HG03342 (cell line): ENCODE data around the gene PHAF1.

ENCODE experiments used
- ATAC-seq: cut with Tn5 transposase; IDR thresholded peaks from one replicate; pipeline ENCODE4 v1.9.1; 2021; ENCODE audit warnings: mild to moderate bottlenecking, moderate library complexity; ENCODE audit not compliant: unreplicated experiment

The PHAF1 gene

DNA sequence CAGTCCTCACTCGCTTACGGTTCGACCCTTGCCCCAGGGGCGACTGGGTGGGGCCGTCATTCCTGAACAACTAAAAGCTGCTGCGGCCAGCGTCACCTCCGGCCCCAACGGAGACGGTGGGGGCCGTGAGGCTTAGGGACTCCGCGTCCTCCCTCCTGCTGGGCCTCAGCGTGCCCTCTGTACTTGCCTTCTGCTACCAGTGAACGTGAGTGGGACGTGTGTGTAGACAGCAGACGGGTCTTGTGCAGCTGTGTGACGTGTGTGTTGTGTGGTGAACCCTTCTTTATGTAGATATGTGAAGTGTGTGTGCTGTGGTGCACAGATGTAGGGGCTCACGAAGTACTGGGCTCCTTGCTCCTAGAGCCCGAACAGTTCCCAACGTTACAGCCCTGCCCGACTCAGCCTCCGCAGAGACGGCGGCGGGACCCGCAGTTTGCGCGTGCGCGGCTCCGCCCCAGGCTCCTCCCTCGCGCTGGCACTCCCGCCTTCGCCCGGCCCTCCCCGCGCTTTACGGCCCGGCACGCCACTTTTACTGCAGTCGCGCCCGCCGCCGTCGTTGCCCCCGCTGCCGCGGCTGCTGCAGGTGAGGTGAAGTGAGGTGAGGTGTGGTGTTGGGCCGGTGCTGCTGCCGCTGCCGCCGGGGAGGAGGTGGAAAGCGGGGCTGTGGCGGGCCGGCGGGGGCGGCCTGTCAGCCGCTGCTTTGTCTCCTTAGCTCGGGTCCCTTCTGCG, at the start of gene PHAF1:
Gene PHAF1, plus strand, starts transcription at position 535 of the 729 bp plus-strand sequence. CDS start 235 bp downstream, outside the sequence.
- peak; percentile 72 for ATAC-seq

DNA sequence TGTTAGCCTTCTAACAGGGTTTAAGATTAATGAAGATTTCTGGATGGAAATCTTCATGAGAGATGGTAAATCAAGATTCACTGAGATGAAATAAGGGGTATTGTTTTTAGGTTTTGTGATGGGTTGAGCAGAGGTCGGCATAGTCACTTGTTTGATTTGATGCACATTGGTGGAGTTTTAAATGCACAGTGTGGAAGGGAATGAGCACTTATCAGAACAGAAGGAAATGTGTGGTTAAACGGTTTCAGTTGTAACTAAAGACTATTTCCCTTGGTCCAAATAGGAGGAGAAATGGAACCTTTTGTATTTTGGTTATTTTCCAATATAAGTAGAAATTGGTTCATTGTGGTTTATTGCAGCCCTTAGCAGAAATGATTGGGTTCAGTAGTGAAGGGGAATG, 46.7 kb upstream of the PHAF1 start:
- no peak for ATAC-seq

DNA sequence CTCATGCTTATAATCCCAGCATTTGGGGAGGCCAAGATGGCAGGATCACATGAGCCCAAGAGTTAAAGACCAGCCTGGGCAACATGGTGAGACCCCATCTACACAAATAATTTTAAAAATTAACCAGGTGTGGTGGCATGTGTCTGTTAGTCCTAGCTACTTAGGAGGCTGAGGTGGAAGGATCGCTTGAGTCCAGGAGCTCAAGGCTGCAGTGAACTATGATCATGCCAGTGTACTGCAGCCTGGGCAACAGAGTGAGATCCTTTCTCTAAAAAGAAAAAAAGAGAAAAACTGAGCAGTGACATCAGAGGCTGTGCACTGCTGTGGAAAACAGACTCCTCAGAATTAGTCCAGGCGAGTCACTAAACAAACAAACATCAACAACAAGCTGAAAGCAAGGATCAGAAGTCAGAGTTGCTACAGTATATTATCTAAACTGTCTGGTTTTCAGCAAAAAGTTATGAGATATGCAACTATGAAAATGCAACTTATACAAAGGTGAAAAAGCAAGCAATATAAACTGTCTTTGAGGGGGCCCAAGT, 41.5 kb upstream of the PHAF1 start:
- ATAC-seq = no peak

DNA sequence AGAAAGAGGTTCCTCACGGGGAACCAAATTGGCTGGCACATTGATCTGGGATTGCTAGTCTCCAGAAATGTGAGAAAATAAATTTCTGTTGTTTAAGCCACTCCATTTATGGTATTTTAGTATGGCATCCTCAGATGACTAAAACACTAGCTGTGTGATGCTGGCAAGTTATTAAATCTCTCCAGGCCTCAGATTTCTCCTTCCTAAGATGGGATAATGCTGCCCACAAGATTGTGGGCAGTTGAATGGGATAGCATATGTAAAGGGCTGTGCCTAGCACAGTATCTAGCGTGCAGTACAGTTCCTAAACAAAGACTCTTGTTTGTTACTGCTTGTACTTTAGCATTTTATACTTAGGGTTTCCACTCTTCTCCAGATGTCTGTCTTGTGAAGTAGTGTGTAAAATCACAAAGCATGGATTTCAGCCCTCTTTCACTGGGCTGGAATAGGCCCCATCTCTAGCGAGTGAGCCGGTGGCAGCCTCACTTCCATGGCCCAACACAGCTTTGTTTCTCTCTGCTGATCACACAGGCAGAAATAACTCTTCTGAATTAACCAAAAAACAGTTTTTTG, 38.2 kb upstream of the PHAF1 start:
- ATAC-seq = no peak

DNA sequence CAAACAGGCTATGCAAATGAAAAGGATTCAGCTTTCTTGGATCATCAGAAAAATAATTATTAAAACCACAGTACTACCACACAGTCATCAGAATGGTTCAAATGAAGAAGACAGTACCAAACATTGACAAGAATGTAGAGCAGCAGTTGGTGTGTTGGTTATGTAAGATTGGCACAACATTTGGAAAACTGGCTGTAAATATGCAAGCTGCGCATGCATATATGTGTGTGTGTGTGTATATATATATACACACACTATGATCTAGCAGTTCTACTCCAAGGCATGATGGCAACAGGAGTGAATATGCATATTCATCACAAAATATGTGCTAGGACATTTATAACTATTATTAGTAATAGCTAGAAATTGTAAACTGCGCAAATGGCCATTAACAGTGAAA, 34.4 kb upstream of the PHAF1 start:
- no peak for ATAC-seq

DNA sequence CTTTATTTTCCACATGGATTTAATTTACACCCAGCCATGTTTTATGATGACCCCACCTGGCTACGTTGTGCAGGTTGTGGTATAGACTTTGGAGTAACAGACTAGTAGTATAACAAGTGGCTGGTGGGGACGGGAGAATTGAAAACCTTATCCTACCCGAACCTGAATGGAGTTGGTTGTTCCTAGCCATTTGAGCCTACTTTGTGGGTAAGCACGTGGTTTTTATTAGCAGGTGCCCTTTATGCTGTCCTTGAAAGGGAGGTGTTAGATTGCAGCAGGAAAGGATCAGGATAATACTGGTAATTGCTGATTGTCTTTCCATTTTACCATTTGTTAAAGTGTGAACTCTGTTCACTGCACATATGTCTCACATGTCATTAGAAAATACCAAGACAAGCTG, 31.9 kb upstream of the PHAF1 start:
- ATAC-seq = no peak

DNA sequence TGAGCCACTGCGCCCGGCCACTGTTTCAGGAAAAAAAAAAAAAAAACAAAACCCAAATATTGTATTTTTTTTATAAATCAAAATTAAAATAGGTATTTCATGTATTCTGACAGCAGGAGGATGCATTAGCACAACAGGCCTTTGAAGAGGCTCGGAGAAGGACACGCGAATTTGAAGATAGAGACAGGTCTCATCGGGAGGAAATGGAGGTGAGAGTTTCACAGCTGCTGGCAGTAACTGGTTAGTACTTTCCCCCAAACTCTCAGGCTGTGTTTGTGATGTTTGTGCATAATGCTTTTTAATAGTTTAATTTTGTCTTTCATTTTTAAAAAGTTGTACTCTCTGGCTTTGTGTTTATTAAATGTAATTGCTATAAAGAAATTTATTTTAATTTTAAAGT, 27.6 kb upstream of the PHAF1 start:
- ATAC-seq = no peak

DNA sequence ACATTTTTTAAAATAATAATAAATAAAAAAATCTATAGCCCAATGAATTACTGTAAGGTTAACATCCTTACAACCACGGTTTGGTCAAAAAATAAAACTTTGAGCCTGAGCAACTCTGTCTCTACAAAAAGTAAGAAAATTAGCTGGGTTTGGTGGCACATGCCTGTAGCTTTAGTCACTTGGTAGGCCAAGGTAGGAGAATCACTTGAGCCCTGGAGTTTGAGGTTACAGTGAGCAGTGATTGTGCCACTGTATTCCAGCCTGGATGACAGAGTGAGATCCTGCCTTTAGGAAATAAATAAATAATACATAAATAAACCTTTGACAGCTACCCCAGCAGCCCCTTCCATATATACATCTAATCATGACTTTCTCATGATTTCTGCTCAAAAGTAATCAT, 26.9 kb upstream of the PHAF1 start:
- ATAC-seq = no peak

DNA sequence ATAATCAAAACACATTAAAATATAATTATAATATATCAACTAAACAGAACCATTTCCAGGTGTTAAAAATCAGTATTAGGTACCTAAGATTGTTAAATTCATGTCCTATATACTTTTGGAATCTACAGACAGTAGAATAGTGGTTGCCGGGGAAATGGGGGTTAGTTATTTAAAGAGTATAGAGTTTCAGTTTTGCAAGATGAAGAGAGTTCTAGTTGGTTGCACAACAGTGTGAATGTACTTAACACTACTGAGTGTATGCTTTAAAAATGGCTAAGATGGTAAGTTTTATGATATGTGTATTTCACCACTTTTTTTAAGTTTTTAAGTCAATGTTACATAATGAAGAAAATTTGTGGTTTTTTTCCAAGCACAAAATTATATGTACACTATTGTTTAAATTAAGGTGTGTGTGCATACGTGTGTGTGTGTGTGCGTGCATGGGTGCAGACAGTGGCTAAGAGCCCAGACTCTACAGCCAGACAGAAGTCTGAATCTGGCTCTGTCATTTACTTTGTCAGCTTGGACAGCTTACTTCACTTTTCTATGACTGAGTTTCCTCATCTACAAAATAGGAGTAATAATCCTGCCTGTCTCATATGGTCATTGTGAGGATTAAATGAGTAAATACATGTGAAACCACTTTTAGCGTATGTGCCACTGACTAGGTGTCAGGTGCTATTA, 25.3 kb upstream of the PHAF1 start:
- ATAC-seq = peak; percentile 70

DNA sequence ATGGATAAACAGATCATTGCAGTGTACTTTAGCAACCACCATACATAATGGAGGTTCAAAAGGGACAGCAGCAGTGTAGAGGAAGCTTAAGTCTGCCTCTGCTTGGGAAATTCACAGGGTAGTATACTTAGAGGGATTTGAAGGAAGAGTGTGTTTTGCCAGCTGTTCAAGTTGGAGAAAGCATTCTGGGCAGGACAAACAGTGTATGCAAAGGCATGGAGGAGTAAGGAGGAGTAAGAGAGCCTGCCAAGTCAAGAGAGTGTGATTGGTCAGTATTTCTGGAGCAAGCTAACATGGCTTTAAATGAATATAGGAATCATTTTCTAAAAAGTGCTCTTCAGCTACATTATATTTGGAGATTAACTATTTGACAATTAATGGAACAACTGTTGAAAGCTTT, 22.9 kb upstream of the PHAF1 start:
- no peak for ATAC-seq

DNA sequence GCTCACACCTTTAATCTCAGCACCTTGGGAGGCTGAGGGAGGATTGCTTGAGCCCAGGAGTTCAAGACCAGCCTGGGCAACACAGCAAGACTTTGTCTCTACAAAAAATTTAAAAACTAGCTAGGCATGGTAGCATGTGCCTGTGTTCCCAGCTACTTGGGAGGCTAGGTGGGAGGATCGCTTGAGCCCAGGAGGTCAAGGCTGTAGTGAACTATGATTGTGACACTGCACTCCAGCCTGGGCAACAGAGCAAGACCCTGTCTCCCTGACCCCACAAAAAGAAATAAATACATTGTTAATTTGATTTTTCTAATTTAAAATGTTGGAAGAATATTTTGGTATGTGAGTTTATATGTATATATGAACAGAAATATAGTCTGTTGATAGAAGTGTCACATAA, 22.4 kb upstream of the PHAF1 start:
- ATAC-seq = no peak

DNA sequence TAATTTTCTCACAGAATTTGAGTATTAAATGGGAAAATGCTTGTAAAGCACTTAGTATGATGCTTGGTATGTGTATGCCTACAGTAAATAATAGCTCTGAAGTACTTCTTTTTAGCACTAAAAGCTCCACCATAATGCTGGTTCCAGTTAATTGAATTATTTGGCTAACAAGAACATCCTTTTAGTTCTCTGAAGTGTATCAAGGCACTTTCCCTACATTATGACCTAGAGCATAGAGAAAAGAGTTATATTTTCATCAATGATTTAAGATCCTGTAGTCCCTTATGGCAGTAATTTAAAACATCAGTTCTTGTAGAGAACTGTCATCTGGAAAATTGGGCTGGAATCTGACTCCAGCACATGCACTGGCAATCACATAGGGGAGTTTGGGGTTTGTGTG, 21.9 kb upstream of the PHAF1 start:
- no peak for ATAC-seq

DNA sequence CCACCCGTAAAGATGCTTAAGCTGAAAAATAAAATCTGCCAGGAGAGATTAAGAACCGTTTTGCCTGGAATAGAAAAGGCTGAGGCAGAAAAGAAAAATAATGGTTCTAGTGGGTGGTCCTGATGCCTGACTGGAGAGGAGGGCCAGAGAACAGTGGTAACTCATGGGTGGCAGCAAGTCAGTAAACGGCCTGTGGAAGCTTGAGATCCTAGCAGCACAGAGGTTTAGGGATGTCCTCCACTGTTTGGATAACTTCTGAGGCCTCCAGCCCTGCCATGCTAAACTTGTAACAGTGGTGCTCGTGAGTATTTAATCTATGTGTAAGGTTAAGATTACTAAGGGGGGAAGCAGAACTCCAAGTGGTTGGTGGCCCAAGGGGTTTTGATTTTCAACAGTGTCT, 21.2 kb upstream of the PHAF1 start:
- ATAC-seq = no peak

DNA sequence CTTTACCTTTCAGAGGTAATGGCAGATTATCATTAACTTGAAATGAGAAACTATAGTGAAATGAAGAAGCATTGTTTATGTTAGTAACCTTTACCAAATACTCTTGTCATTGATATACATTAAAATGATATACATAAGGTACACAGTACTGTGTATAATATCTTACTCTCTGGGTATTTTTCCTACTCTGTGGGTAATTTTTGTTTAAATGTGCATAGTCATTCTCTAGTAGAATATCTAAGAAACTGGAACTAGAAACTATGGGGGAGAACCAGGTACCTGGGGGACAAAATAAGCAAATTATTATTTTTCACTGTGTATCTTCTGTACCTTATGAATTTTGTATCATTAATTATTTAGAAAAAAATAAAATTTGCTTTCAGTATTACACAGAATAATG, 20.6 kb upstream of the PHAF1 start:
- ATAC-seq = no peak

DNA sequence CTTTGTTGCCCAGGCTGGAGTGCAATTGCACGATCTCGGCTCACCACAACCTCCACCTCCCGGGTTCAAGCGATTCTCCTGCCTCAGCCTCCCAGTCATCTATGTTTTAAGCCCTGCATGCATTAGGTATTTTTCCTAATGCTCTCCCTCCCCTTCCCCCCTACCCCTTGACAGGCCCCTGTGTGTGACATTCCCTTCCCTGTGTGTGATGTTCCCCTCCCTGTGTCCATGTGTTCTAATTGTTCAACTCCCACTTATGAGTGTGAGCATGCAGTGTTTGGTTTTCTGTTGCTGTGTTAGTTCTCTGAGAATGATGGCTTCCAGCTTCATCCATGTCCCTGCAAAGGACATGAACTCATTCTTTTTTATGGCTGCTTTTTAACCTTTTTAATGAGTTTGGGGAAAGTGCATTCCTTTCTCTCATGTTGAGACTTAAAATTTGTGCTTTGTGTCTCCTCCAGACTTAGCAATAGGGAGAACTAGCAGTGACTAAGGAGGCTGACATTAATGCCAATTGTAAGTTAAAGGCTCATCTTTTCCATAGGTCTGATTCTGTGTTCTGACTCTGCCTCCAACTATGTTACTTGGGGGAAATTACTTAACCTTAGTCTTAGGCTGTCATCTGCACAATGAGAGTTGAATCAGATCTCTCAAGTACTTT, 17.7 kb upstream of the PHAF1 start:
- ATAC-seq = no peak

DNA sequence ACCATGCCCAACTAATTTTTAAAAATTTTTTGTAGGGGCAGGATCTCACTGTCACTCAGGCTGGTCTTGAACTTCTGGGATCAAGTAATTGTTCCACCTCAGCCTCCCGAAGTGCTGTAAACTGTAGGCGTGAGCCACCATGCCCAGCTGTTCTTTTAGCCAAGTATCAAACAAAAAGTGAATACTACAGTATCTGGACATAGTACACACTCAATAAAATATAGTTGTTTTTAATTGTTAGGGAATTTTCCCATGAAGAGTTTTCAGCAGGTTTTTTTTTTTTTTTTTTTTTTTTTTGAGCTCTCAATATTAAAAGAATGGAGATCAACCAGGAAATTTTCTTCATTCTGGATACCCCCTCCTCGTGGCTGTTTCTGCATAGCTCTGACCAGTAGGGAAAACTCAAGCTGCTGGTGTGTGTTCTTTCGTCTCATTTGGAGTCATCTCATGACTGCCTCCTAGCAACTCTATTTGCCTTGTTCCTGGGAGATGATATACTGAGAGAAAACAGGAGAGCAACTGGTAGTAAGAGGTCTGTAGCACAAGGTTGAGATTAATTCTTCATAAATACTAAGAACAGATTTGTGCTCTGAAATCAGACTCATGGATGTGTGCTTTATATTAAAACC, 16.5 kb upstream of the PHAF1 start:
- no peak for ATAC-seq

DNA sequence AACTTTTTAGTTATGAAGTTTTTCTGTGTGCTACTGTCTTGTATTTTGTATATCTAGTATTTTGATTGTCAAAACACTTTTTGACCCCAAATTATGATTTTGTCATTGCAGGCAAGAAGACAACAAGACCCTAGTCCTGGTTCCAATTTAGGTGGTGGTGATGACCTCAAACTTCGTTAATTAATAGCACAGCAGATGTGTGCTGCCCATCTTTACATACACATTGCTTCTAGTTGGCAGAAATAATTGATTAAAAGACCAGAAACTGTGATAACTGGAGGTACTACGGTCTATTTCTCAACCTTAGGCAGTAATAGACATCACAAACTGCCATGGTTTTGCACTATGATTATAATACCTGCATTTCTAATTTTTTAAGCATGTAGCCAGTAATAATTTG, 11.1 kb upstream of the PHAF1 start:
- no peak for ATAC-seq

DNA sequence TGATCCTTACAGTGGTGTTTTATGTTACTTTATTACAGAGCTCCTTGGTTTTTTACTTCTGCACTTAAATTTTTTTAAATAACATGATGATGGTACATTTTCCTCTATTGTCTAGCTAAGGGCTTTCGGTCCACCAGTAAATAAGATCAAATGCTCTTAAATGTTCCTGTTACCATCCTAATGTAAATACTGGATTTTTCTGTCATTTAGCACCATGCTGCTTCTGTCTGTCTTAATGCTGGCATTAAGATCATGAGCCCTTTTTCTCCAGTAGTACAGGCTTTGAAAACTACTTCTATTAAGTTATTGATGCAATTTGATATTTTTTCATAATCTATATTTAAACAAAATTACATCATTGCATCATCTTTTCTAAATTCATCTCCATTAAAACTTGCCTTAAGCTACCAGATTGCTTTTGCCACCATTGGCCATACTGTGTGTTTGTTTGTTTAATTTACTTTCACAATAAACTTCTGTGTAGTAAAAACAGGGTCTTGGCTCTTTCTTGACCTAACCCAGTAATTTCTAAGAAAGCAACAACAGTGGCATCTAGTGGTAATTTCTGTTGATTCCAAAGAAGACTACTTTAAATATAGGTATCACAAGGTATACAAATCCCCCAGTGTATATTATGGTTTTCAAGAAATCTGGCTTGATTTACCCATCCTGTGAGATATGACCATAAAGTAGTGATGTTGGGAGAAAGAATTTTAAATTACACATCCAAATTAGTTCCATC, 9.0 kb upstream of the PHAF1 start:
- ATAC-seq = no peak

DNA sequence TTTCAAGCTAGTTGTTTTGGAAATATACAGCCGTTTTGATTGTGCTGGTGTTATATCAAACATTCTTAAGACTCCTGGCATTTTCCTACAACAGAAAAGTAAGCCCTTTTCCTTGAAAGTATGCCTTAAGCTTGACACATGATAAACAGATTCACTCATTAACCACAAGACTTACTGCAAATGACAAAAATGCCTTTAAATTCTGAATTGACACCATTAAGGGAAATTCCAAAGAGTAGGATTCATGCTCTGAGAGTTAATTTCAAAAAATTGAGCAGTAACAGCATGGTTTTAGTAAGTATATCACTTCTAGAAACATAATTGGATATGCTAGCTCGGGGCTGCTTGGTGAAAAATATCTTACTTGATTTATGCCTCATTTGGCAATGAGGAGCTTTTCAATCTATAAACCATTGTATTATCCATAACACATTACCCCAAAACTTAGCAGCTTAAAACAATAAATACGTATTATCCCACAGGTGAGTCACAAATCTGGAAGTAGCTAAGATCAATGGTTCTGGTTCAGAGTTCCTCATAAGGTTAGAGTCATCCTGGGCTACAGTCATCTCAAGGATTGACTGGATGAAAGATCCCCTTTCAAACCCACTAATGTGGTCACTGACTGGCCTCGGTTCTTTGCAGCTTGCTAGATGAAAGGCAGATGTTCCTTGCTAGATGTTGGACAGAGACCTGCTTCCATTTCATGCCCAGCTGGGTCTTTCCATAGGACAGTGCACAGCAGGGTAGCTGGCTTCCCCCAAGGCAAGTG, 8.2 kb upstream of the PHAF1 start:
- no peak for ATAC-seq

DNA sequence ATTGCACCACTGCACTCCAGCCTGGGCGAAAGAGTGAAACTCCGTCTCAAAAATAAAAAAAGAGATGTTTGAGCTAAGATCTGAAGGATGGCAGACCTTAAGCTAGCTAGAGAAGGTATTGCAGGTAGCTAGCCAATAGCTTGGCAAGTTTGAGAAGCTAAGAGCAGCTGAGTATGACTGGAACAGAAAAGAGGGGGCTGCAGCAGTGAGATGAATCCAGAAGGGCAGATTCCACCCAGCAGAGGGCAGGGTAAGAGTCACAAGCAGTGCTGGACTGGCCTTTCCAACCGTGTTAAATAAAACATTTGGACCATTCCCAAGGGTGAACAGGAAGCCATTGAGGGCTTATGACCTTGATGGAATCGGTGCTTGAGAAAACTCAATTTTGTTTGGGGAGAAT, 5.7 kb upstream of the PHAF1 start:
- no peak for ATAC-seq
